WTC11 (cell line): ENCODE measurements around the gene MLYCD. TPM values are rescaled to one million over a fixed set of nuclear protein-coding genes. Genes with fewer than 3 reads are reported as not detected.

Source experiments
- ATAC-seq: fragments of 200-7000 bp; cut with Tn5 transposase; 2 replicates; pipeline ENCODE4 v1.10.0; 2021; ENCODE audit warnings: mild to moderate bottlenecking, moderate library complexity
- CTCF ChIA-PET: fragments of 300-600 bp; sonication (Branson Sonifier 250); formaldehyde crosslinking; loops from one replicate; lab custom pipeline; 2021; ENCODE audit warnings: antibody characterized with exemption; lab: Charles Lee
- POLR2A ChIA-PET: fragments of 350-600 bp; sonication (Branson Sonifier 250); formaldehyde crosslinking; loops from one replicate; lab custom pipeline; 2021; ENCODE audit warnings: antibody characterized with exemption; lab: Charles Lee
- DNase-seq: peaks from one replicate; pipeline ENCODE4 v3.0.0; 2021; ENCODE audit warnings: low spot score
- H3K27ac Mint-ChIP-seq: 2 replicates; pipeline ENCODE4 v1.8.0; 2021; ENCODE audit warnings: mixed read lengths
- H3K27me3 Mint-ChIP-seq: 2 replicates; pipeline ENCODE4 v1.8.0; 2021; ENCODE audit warnings: low read depth, mild to moderate bottlenecking, moderate library complexity, mixed read lengths
- H3K36me3 Mint-ChIP-seq: 2 replicates; pipeline ENCODE4 v1.8.0; 2021; ENCODE audit warnings: mixed read lengths
- H3K4me1 Mint-ChIP-seq: 2 replicates; pipeline ENCODE4 v1.8.0; 2022; ENCODE audit warnings: mixed read lengths
- H3K4me3 Mint-ChIP-seq: 2 replicates; pipeline ENCODE4 v1.8.0; 2021; ENCODE audit warnings: mild to moderate bottlenecking, moderate library complexity, mixed read lengths
- H3K9me3 Mint-ChIP-seq: 2 replicates; pipeline ENCODE4 v1.8.0; 2021; ENCODE audit warnings: mixed read lengths
- ATF1 ChIP-seq: sonication (generic); formaldehyde crosslinking; IDR thresholded peaks from 2 replicates; pipeline ENCODE4 v1.8.1; 2023; ENCODE audit warnings: mild to moderate bottlenecking, moderate library complexity, missing genetic modification reagents
- ATF6 ChIP-seq: sonication (generic); formaldehyde crosslinking; IDR thresholded peaks from 2 replicates; pipeline ENCODE4 v1.8.1; 2023; ENCODE audit warnings: mild to moderate bottlenecking, missing genetic modification reagents
- CDX4 ChIP-seq: fragments of 250-450 bp; sonication (Bioruptor Pico); IDR thresholded peaks from 2 replicates; pipeline ENCODE4 v1.9.0; 2021; ENCODE audit warnings: moderate library complexity, mild to moderate bottlenecking, inconsistent platforms, borderline replicate concordance
- CREM ChIP-seq: sonication (generic); formaldehyde crosslinking; IDR thresholded peaks from 2 replicates; pipeline ENCODE4 v1.8.1; 2022; ENCODE audit warnings: mild to moderate bottlenecking, missing genetic modification reagents, moderate library complexity
- CTCF ChIP-seq: fragments of 200-600 bp; IDR thresholded peaks from 2 replicates; pipeline ENCODE4 v1.8.0; 2022; ENCODE audit warnings: antibody characterized with exemption
- E2F5 ChIP-seq: sonication (generic); formaldehyde crosslinking; IDR thresholded peaks from 2 replicates; pipeline ENCODE4 v1.8.1; 2022; ENCODE audit warnings: mild to moderate bottlenecking, moderate library complexity, missing genetic modification reagents
- ERG ChIP-seq: fragments of 250-450 bp; sonication (Bioruptor Pico); IDR thresholded peaks from 2 replicates; pipeline ENCODE4 v1.8.0; 2021; ENCODE audit warnings: mild to moderate bottlenecking
- ESRRA ChIP-seq: sonication (generic); formaldehyde crosslinking; IDR thresholded peaks from 2 replicates; pipeline ENCODE4 v1.8.1; 2022; ENCODE audit warnings: mild to moderate bottlenecking, missing genetic modification reagents, borderline replicate concordance
- FOXJ3 ChIP-seq: sonication (generic); formaldehyde crosslinking; IDR thresholded peaks from 2 replicates; pipeline ENCODE4 v1.9.0; 2021; ENCODE audit warnings: missing genetic modification reagents, mild to moderate bottlenecking, borderline replicate concordance
- FOXK1 ChIP-seq: sonication (generic); formaldehyde crosslinking; IDR thresholded peaks from 2 replicates; pipeline ENCODE4 v1.8.0; 2022; ENCODE audit warnings: mild to moderate bottlenecking, moderate library complexity, missing genetic modification reagents
- FOXP1 ChIP-seq: sonication (generic); formaldehyde crosslinking; IDR thresholded peaks from 2 replicates; pipeline ENCODE4 v1.8.0; 2022; ENCODE audit warnings: missing genetic modification reagents, mild to moderate bottlenecking, moderate library complexity, borderline replicate concordance
- GTF2I ChIP-seq: fragments of 250-450 bp; sonication (Bioruptor Pico); conservative IDR thresholded peaks from 2 replicates; pipeline ENCODE4 v1.4.0; 2021; ENCODE audit warnings: mild to moderate bottlenecking
- JUN ChIP-seq: sonication (generic); formaldehyde crosslinking; IDR thresholded peaks from 2 replicates; pipeline ENCODE4 v1.8.0; 2023; ENCODE audit warnings: mild to moderate bottlenecking, missing genetic modification reagents
- KAT7 ChIP-seq: sonication (generic); formaldehyde crosslinking; IDR thresholded peaks from 2 replicates; pipeline ENCODE4 v1.8.1; 2023; ENCODE audit warnings: missing genetic modification reagents, mild to moderate bottlenecking, borderline replicate concordance
- MLX ChIP-seq: sonication (generic); formaldehyde crosslinking; IDR thresholded peaks from 2 replicates; pipeline ENCODE4 v1.8.1; 2023; ENCODE audit warnings: mild to moderate bottlenecking, missing genetic modification reagents, moderate library complexity
- NFE2L1 ChIP-seq: sonication (generic); formaldehyde crosslinking; IDR thresholded peaks from 2 replicates; pipeline ENCODE4 v1.8.1; 2023; ENCODE audit warnings: missing genetic modification reagents
- RELA ChIP-seq: sonication (generic); formaldehyde crosslinking; IDR thresholded peaks from 2 replicates; pipeline ENCODE4 v1.8.1; 2022; ENCODE audit warnings: missing genetic modification reagents, mild to moderate bottlenecking, borderline replicate concordance
- RORB ChIP-seq: fragments of 250-450 bp; sonication (Bioruptor Pico); IDR thresholded peaks from 2 replicates; pipeline ENCODE4 v1.9.0; 2021; ENCODE audit warnings: mild to moderate bottlenecking
- SMAD4 ChIP-seq: sonication (generic); formaldehyde crosslinking; IDR thresholded peaks from 2 replicates; pipeline ENCODE4 v1.8.0; 2022; ENCODE audit warnings: mild to moderate bottlenecking, missing genetic modification reagents
- SP1 ChIP-seq: sonication (generic); formaldehyde crosslinking; conservative IDR thresholded peaks from 2 replicates; pipeline ENCODE4 v1.8.1; 2022; ENCODE audit warnings: missing genetic modification reagents
- TEAD4 ChIP-seq: sonication (generic); formaldehyde crosslinking; IDR thresholded peaks from 2 replicates; pipeline ENCODE4 v1.8.0; 2022; ENCODE audit warnings: mild to moderate bottlenecking, missing genetic modification reagents
- TP53 ChIP-seq: sonication (generic); formaldehyde crosslinking; IDR thresholded peaks from 2 replicates; pipeline ENCODE4 v1.8.1; 2023; ENCODE audit warnings: mild to moderate bottlenecking, missing genetic modification reagents
- ZNF263 ChIP-seq: sonication (generic); formaldehyde crosslinking; IDR thresholded peaks from 2 replicates; pipeline ENCODE4 v1.8.1; 2022; ENCODE audit warnings: low read depth, mild to moderate bottlenecking, moderate library complexity, missing genetic modification reagents
- ZNF317 ChIP-seq: sonication (generic); formaldehyde crosslinking; IDR thresholded peaks from 2 replicates; pipeline ENCODE4 v1.8.1; 2023; ENCODE audit warnings: low read depth, mild to moderate bottlenecking, moderate library complexity, missing genetic modification reagents, borderline replicate concordance
- ZNF416 ChIP-seq: fragments of 250-450 bp; sonication (Bioruptor Pico); IDR thresholded peaks from 2 replicates; pipeline ENCODE4 v1.9.0; 2021; ENCODE audit warnings: mild to moderate bottlenecking, inconsistent platforms
- ZNF423 ChIP-seq: fragments of 250-450 bp; sonication (Bioruptor Pico); IDR thresholded peaks from 2 replicates; pipeline ENCODE4 v2.1.2; 2022; ENCODE audit warnings: mild to moderate bottlenecking, moderate library complexity
- ZNF671 ChIP-seq: fragments of 250-450 bp; sonication (Bioruptor Pico); IDR thresholded peaks from 2 replicates; pipeline ENCODE4 v1.8.0; 2021; ENCODE audit warnings: mild to moderate bottlenecking
- total RNA-seq: library from RNA; stranded (reverse); gene quantifications from 3 replicates; pipeline ENCODE4 v1.2.3, GENCODE V29; 2021

Gene MLYCD
- total RNA-seq, 1 experiment from 2014 or later, result 6.3 TPM

GRCh38 chr16:83935005-83935857, 36.3 kb downstream of the MLYCD start (continued):
- no peak for TF ChIP-seq FOXK1 (CRISPR knock-in tag)
- TF ChIP-seq CTCF, result no peak
- TF ChIP-seq NFE2L1, result no peak
- no peak for TF ChIP-seq FOXP1 (CRISPR knock-in tag)
- no peak for TF ChIP-seq ATF1 (CRISPR knock-in tag)
- no peak for TF ChIP-seq ESRRA (CRISPR knock-in tag)
- TF ChIP-seq ATF6 (CRISPR knock-in tag), result no peak
- TF ChIP-seq MLX (CRISPR knock-in tag), result no peak
- no peak for TF ChIP-seq JUN (CRISPR knock-in tag)

- TF ChIP-seq JUN (CRISPR knock-in tag), result no peak
- TF ChIP-seq ZNF263, result no peak
- TF ChIP-seq FOXJ3 (CRISPR knock-in tag), result no peak
- TF ChIP-seq RORB (CRISPR knock-in tag), result no peak
- no peak for TF ChIP-seq E2F5 (CRISPR knock-in tag)
- no peak for TF ChIP-seq SP1 (CRISPR knock-in tag)
- no peak for TF ChIP-seq ZNF317 (CRISPR knock-in tag)
- TF ChIP-seq ERG (CRISPR knock-in tag), result no peak
- TF ChIP-seq CDX4 (CRISPR knock-in tag), result no peak
- TF ChIP-seq RELA (CRISPR knock-in tag), result no peak
- TF ChIP-seq GTF2I (CRISPR knock-in tag), result no peak
- no peak for TF ChIP-seq FOXP1 (CRISPR knock-in tag)
- no peak for TF ChIP-seq TP53 (CRISPR knock-in tag)
- TF ChIP-seq ZNF423 (CRISPR knock-in tag), result no peak
- no peak for TF ChIP-seq ZNF671
- no peak for TF ChIP-seq TEAD4 (CRISPR knock-in tag)
- TF ChIP-seq SMAD4 (CRISPR knock-in tag), result no peak
- TF ChIP-seq ZNF416 (CRISPR knock-in tag), result no peak
- no peak for TF ChIP-seq CREM (CRISPR knock-in tag)
- TF ChIP-seq KAT7 (CRISPR knock-in tag), result no peak
- CTCF ChIA-PET, result interaction anchor here (1.4 to 2.7 kb wide), 2 partner anchors 9 to 21 kb away, joined by 8 to 13 read pairs; no protein-coding TSS in a partner anchor
- Mint-ChIP-seq H3K36me3 (no peaks in the 10 kb centered on the region), H3K27ac (no peak overlapping the region), H3K4me1 (peaks cover 5% of the 10 kb centered on the region; the same call in 1 of the 2 replicates), H3K27me3 (no peaks in the 10 kb centered on the region; the same call in 1 of the 2 replicates), H3K4me3 (no peak overlapping the region), H3K9me3 (no peaks in the 10 kb centered on the region)
- no peak for DNase-seq
- ATAC-seq, result no peak
- POLR2A ChIA-PET, result no interaction called here
Measured at GRCh38 chr16:83935858-83936255, 36.9 kb downstream of the MLYCD start.
